K562 (cell line): ENCODE results near the gene ZFP92. TPM values are rescaled to one million over a fixed set of nuclear protein-coding genes. Genes with fewer than 3 reads are reported as not detected.
A peak's percentile ranks its signal among the peaks of the same experiment; 100 is the strongest.

Experiments
- ATAC-seq: fragments of 200-7000 bp; cut with Tn5 transposase; 3 replicates; pipeline ENCODE4 v1.9.1; 2020; ENCODE audit warnings: moderate library complexity
- BruUV-seq: library from RNA; stranded (reverse); fragments of 400-500 nt; replicated peaks from 2 replicates; lab custom pipeline; 2021; lab: Mats Ljungman, UMichigan
- CTCF ChIA-PET: fragments of 300-600 bp; formaldehyde crosslinking; extraction: SDS; loops from one replicate; lab custom pipeline; 2021; ENCODE audit warnings: low intra/inter-chr PET ratio; lab: Yijun Ruan, JAX
- POLR2A ChIA-PET: fragments of 300-600, 350-650 bp; sonication (Branson Sonifier 250); formaldehyde crosslinking; extraction: SDS; loops from one replicate; lab custom pipeline; 2021; ENCODE audit warnings: antibody characterized with exemption, inconsistent platforms; lab: Yijun Ruan, JAX
- DNase-seq, 4 experiments: peaks; one replicate each; pipeline versions ENCODE4 v3.0.0 to v3.0.0-alpha.2; 2011 to 2018; ENCODE audit warnings: low spot score in 3 of 4, mixed read lengths in 3 of 4; ENCODE audit errors: extremely low read depth in 1 of 4
- FAIRE-seq: peaks from 2 replicates; lab custom pipeline; 2011; peaks lifted over from hg19 to GRCh38; lab: Jason Lieb, UNC
- H2AFZ ChIP-seq: 2 replicates; pipeline ENCODE4 v1.6.0; 2011; ENCODE audit warnings: low read depth, low read length, control low read depth, inconsistent platforms
- H3K27ac ChIP-seq: fragments of 200-600 bp; 3 replicates; pipeline ENCODE4 v1.8.0; 2011; ENCODE audit warnings: low read depth, mild to moderate bottlenecking, control low read depth, inconsistent platforms, low read length, moderate library complexity, mixed read lengths; ENCODE audit errors: extremely low read depth
- H3K27me3 ChIP-seq, 2 experiments: fragments of 300-600 bp in 1 of 2; 2 replicates in 1 of 2; 3 replicates in 1 of 2; pipeline versions ENCODE4 v1.6.0 to v1.8.0; 2011; ENCODE audit warnings: inconsistent platforms in 2 of 2, low read length in 2 of 2, mild to moderate bottlenecking in 1 of 2, mixed read lengths in 1 of 2, moderate library complexity in 1 of 2; ENCODE audit not compliant: control insufficient read depth in 2 of 2, insufficient read depth in 2 of 2
- H3K36me3 ChIP-seq: fragments of 300-600 bp; 3 replicates; pipeline ENCODE4 v1.8.0; 2011; ENCODE audit warnings: mild to moderate bottlenecking, low read length, inconsistent platforms; ENCODE audit not compliant: control insufficient read depth, insufficient read depth
- H3K4me1 ChIP-seq, 2 experiments: fragments of 200-600 bp in 1 of 2; replicated peaks in 1 of 2; 2 replicates in 1 of 2; 3 replicates in 1 of 2; pipeline versions ENCODE4 v1.5.1 to v1.8.0; 2011; ENCODE audit warnings: inconsistent platforms in 2 of 2, low read length in 2 of 2, mild to moderate bottlenecking in 1 of 2, mixed read lengths in 1 of 2, moderate library complexity in 1 of 2; ENCODE audit not compliant: control insufficient read depth in 2 of 2, insufficient read depth in 2 of 2
- H3K4me2 ChIP-seq: 2 replicates; pipeline ENCODE4 v1.6.1; 2011; ENCODE audit warnings: low read length, control low read depth, inconsistent platforms, mixed read lengths; ENCODE audit not compliant: insufficient read depth
- H3K4me3 ChIP-seq: fragments of 200-600 bp; sonication (generic), shearing (Covaris generic); 2 replicates; pipeline ENCODE4 v1.5.1; 2016; ENCODE audit warnings: control low read depth, inconsistent platforms
- H3K79me2 ChIP-seq: fragments of 200-600 bp; 3 replicates; pipeline ENCODE4 v1.8.0; 2011; ENCODE audit warnings: low read length, inconsistent platforms; ENCODE audit not compliant: control insufficient read depth, insufficient read depth
- H3K9ac ChIP-seq, 2 experiments: 2 replicates each; pipeline versions ENCODE4 v1.6.0 to v1.6.1; 2011; ENCODE audit warnings: low read depth in 2 of 2, low read length in 2 of 2, control low read depth in 1 of 2, inconsistent platforms in 1 of 2, mild to moderate bottlenecking in 1 of 2, mixed read lengths in 1 of 2; ENCODE audit not compliant: insufficient read depth in 1 of 2
- H3K9me1 ChIP-seq: one replicate; pipeline ENCODE4 v1.6.0; 2011; ENCODE audit warnings: inconsistent platforms, mild to moderate bottlenecking, low read length, moderate library complexity; ENCODE audit not compliant: control insufficient read depth, insufficient read depth
- H3K9me3 ChIP-seq: replicated peaks from 2 replicates; pipeline ENCODE4 v1.5.1; 2011; ENCODE audit warnings: low read depth, low read length, inconsistent platforms; ENCODE audit not compliant: control insufficient read depth, insufficient read depth
- H4K20me1 ChIP-seq: replicated peaks from 2 replicates; pipeline ENCODE4 v1.6.1; 2011; ENCODE audit warnings: low read length, inconsistent platforms, mixed read lengths; ENCODE audit not compliant: control insufficient read depth, insufficient read depth
- MED1 ChIP-seq: sonication (generic); formaldehyde crosslinking; IDR thresholded peaks from 2 replicates; pipeline ENCODE4 v1.8.1; 2023; ENCODE audit warnings: missing genetic modification reagents, borderline replicate concordance
- POLR2G ChIP-seq: fragments of 200-400 bp; formaldehyde crosslinking; IDR thresholded peaks from 2 replicates; pipeline ENCODE4 v1.6.1; 2017; ENCODE audit warnings: low read depth, mild to moderate bottlenecking, antibody characterized with exemption, low read length, moderate library complexity
- POLR3G ChIP-seq: IDR thresholded peaks from 2 replicates; pipeline ENCODE4 v1.6.1; 2011; ENCODE audit not compliant: insufficient read length, insufficient replicate concordance; ENCODE audit errors: extremely low read depth
- PPARD ChIP-seq: fragments of 250-450 bp; sonication (Bioruptor Pico); IDR thresholded peaks from 2 replicates; pipeline ENCODE4 v1.8.0; 2022; ENCODE audit warnings: inconsistent platforms, mild to moderate bottlenecking, moderate library complexity
- ZNF512 ChIP-seq: IDR thresholded peaks from 2 replicates; pipeline ENCODE4 v1.6.1; 2016; ENCODE audit warnings: missing genetic modification characterization, missing compliant biosample characterization
- WGBS: fragments of 100-300 bp; shearing (Covaris generic); methylation state at CpG from one replicate; pipeline ENCODE4 v1.1.6; 2016; ENCODE audit warnings: low coverage, mixed read lengths; ENCODE audit not compliant: insufficient coverage; ENCODE audit errors: missing lambda C conversion rate; 5-methylcytosine and 5-hydroxymethylcytosine counted together
- in situ Hi-C: fragments of 300-500 bp; cut with MboI; formaldehyde crosslinking; loops from 4 replicates; pipeline ENCODE4 v1.15.0; 2018; ENCODE audit warnings: inconsistent platforms, mixed read lengths
- intact Hi-C: fragments of 100-400 bp; cut with micrococcal nuclease; formaldehyde crosslinking; loops from 2 replicates; pipeline ENCODE4 v1.14.2; 2022
- polyA plus RNA-seq, 8 experiments: library from polyadenylated mRNA; depleted of rRNA in 4 of 8; stranded (reverse) in 5 of 8; unstranded in 3 of 8; fragments of >200 nt; fragmentation: Nextera tagmentation in 2 of 8; fragmentation: Illumina TruSeq in 1 of 8; extraction: Ambion mirVana in 2 of 8; extraction: Trizol in 1 of 8; gene quantifications; 2 replicates each; pipeline versions ENCODE4 v1.2.1 to v1.2.3, GENCODE V29; 2011 to 2014; ENCODE audit warnings: inconsistent platforms in 1 of 8, missing spikeins in 1 of 8
- total RNA-seq, 7 experiments: library from RNA; depleted of rRNA in 6 of 7; stranded (reverse); fragments of >200 nt in 6 of 7; fragmentation: Illumina TruSeq in 2 of 7; extraction: Trizol in 2 of 7; gene quantifications; 2 replicates each; pipeline versions ENCODE4 v1.2.1 to v1.2.3, GENCODE V29; 2011 to 2021; ENCODE audit warnings: low replicate concordance in 1 of 7
- TF ChIP-seq, protein P1 (sequence below): IDR thresholded peaks from 2 replicates; pipeline ENCODE4 v1.6.1; 2011; ENCODE audit warnings: borderline replicate concordance, low read depth, mild to moderate bottlenecking, moderate library complexity, low read length; ENCODE audit not compliant: insufficient read depth, poor library complexity, severe bottlenecking

Gene ZFP92
- total and polyA plus RNA-seq, 9 of the 15 experiments (the other 6 are each of a cell fraction or from before 2014, with no cell fraction given) = 0.32 to 3.3 (median 1.8) TPM

DNA sequence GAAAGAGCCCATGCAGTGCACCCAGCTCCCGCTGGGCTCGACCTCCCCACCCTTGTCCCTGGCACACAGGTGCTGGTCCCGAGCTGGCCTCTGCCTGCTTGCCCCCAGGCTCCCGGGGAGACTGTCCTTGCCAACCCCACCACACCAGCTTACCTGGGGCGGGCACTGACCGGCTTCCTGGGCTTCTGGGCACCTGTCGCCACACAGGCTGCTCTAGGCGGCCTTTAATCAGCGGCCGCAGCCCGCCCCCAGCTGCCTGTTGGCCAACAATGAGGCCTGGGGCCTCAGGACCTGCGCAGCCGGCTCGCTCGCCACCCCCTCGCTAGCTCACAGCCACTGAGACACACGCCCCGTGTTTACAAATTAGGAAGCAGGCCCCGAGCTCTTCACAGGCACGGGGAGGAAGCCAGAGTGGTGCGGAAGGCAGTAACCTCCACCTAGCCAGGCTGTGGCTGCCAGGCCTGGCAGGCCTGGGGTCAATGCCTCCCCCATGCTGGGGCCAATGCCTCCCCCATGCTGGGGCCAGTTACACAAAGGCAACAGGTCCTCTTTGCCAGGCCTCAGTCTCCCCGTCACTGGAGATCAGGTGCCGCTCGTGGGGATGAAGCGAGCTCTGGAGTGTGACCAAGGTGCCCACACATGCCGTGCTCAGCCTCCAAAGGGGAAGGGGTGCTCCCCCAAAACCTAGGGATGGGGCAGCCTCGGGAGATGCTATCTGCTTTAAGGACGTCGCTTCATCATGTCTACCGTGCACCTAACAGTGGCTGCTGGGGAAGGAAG is 34.8 kb downstream of the ZFP92 start, which contains the start of gene TREX2:
TSS of gene TREX2 (minus strand) at position 201 of the 780 bp plus-strand sequence. CDS start 626 bp downstream, outside the sequence.
- 56% methylated on average over 13 of the region's 30 CpGs for WGBS
- CTCF ChIA-PET = no interaction called here
- no peaks in the 10 kb centered on the region for H3K79me2 ChIP-seq
- peak within 1 kb of the TSS in 1 of 2 experiments; percentile 17; a peak in 1 of 4 replicates for H3K9ac ChIP-seq
- ATAC-seq = no peak
- H3K4me3 ChIP-seq = no peak within 1 kb of the TSS
- TF ChIP-seq POLR2G (peak; percentile 64), PPARD (CRISPR knock-in tag) (no peak)
- TF ChIP-seq, all 486 proteins: peak for 1
- no TSS peak for BruUV-seq
- no peaks in the 10 kb centered on the region for H3K9me3 ChIP-seq
- H3K9me1 ChIP-seq = no peaks in the 10 kb centered on the region
- H3K4me2 ChIP-seq = no peak within 1 kb of the TSS
- no peaks in the 10 kb centered on the region for H4K20me1 ChIP-seq
- no peak for FAIRE-seq
- in situ Hi-C loops (no loop called here), intact Hi-C loops (no loop called here)
- H3K27me3 ChIP-seq = no peaks in the 10 kb centered on the region; a peak in 1 of 5 replicates
- peaks cover 0 to 41% of the 10 kb centered on the region in 2 experiments; a peak in 2 of 5 replicates for H3K4me1 ChIP-seq
- DNase-seq = no peak
- no peak within 1 kb of the TSS for H2AFZ ChIP-seq
- POLR2A ChIA-PET = interaction anchor here (0.6 kb wide), 3 partner anchors 12 to 251 kb away, joined by 3 to 4 read pairs (median 3); no protein-coding TSS in a partner anchor
- peaks cover 12% of the 10 kb centered on the region; the same call in 2 of the 3 replicates for H3K36me3 ChIP-seq
- no peak within 1 kb of the TSS for H3K27ac ChIP-seq

DNA sequence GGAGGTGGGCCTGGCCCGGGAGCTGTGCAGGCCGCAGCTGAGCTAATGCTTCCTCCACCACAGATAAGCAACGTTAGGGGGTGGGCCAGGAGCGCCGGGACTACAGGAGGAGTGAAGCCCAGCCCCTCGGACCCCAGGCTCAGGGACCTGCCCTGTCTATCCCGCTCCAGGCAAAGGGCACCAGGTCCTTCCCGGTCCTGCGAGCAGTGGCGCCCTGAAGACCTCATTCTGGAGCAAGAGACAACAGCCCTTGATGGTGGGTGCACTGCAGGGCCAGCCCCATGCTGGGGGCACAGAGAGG is 35.3 kb downstream of the ZFP92 start:
- Histone ChIP-seq H3K27me3 (no peaks in the 10 kb centered on the region; a peak in 1 of 5 replicates), H4K20me1 (no peaks in the 10 kb centered on the region), H3K9me1 (no peaks in the 10 kb centered on the region), H3K4me1 (peaks cover 0 to 41% of the 10 kb centered on the region in 2 experiments; a peak in 2 of 5 replicates), H3K79me2 (no peaks in the 10 kb centered on the region), H3K4me2 (no peak overlapping the region), H3K9me3 (no peaks in the 10 kb centered on the region), H3K9ac (peak overlapping the region in 1 of 2 experiments; percentile 17; a peak in 1 of 4 replicates), H2AFZ (no peak overlapping the region), H3K4me3 (no peak overlapping the region), H3K36me3 (peaks cover 17% of the 10 kb centered on the region; the same call in 2 of the 3 replicates), H3K27ac (no peak overlapping the region)
- FAIRE-seq (no peak), DNase-seq (no peak), ATAC-seq (peak; percentile 26; the same call in 2 of the 3 replicates)
- 63% methylated on average over 7 of the region's 10 CpGs for WGBS
- CTCF ChIA-PET = no interaction called here
- POLR2A ChIA-PET = interaction anchor here (0.6 kb wide), 1 partner anchor 11 kb away, joined by 3 read pairs; no protein-coding TSS in a partner anchor
- no TSS peak for BruUV-seq
- in situ Hi-C loops = no loop called here
- intact Hi-C loops = no loop called here
- TF ChIP-seq POLR3G (no peak), MED1 (no peak), ZNF512 (no peak)
- TF ChIP-seq, protein P1, sequence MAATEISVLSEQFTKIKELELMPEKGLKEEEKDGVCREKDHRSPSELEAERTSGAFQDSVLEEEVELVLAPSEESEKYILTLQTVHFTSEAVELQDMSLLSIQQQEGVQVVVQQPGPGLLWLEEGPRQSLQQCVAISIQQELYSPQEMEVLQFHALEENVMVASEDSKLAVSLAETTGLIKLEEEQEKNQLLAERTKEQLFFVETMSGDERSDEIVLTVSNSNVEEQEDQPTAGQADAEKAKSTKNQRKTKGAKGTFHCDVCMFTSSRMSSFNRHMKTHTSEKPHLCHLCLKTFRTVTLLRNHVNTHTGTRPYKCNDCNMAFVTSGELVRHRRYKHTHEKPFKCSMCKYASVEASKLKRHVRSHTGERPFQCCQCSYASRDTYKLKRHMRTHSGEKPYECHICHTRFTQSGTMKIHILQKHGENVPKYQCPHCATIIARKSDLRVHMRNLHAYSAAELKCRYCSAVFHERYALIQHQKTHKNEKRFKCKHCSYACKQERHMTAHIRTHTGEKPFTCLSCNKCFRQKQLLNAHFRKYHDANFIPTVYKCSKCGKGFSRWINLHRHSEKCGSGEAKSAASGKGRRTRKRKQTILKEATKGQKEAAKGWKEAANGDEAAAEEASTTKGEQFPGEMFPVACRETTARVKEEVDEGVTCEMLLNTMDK = no peak
